Kidney (tissue), 14 donors: ENCODE results near the gene OR5AC2. TPM values are rescaled to one million over a fixed set of nuclear protein-coding genes. Genes with fewer than 3 reads are reported as not detected.

Source experiments
- DNase-seq, 5 donors: peaks; one replicate each; pipeline ENCODE4 v3.0.0-alpha.2; 2013 to 2020
- FAIRE-seq: peaks from 2 replicates; lab custom pipeline; 2012; peaks lifted over from hg19 to GRCh38; lab: Jason Lieb, UNC
- H3K27ac ChIP-seq, 2 donors: one replicate each; pipeline ENCODE4 v1.7.0; 2013; ENCODE audit warnings: low read depth in 2 of 2, low read length in 2 of 2, inconsistent platforms in 1 of 2
- H3K27me3 ChIP-seq: one replicate; pipeline ENCODE4 v1.7.1; 2013; ENCODE audit warnings: low read length, inconsistent platforms; ENCODE audit not compliant: control insufficient read depth, insufficient read depth
- H3K36me3 ChIP-seq, 3 donors: one replicate each; pipeline versions ENCODE4 v1.7.0 to v1.7.1; 2013; ENCODE audit warnings: low read length in 3 of 3, control low read depth in 1 of 3, inconsistent platforms in 1 of 3; ENCODE audit not compliant: insufficient read depth in 3 of 3, control insufficient read depth in 2 of 3
- H3K4me1 ChIP-seq, 3 donors: one replicate each; pipeline versions ENCODE4 v1.7.0 to v1.7.1; 2013; ENCODE audit warnings: low read length in 3 of 3, inconsistent platforms in 1 of 3, low read depth in 1 of 3; ENCODE audit not compliant: control insufficient read depth in 2 of 3, insufficient read depth in 2 of 3
- H3K4me3 ChIP-seq, 3 donors: one replicate each; pipeline versions ENCODE4 v1.7.0 to v1.8.1; 2013; ENCODE audit warnings: low read length in 3 of 3, control low read depth in 1 of 3, inconsistent platforms in 1 of 3
- H3K9ac ChIP-seq, 3 donors: one replicate each; pipeline versions ENCODE4 v1.7.0 to v1.7.1; 2013; ENCODE audit warnings: low read length in 3 of 3, control low read depth in 1 of 3, inconsistent platforms in 1 of 3
- H3K9me3 ChIP-seq, 3 donors: one replicate each; pipeline versions ENCODE4 v1.7.0 to v1.7.1; 2013; ENCODE audit warnings: low read length in 3 of 3, control low read depth in 1 of 3, inconsistent platforms in 1 of 3; ENCODE audit not compliant: control insufficient read depth in 2 of 3, insufficient read depth in 1 of 3
- CTCF ChIP-seq: IDR thresholded peaks from 3 replicates; pipeline ENCODE4 v1.5.1; 2012; ENCODE audit warnings: mild to moderate bottlenecking, moderate library complexity, borderline replicate concordance; ENCODE audit not compliant: insufficient read depth; ENCODE audit errors: extremely low read depth
- intact Hi-C: fragments of 100-400 bp; cut with DNase I; formaldehyde crosslinking; loops from one replicate; pipeline ENCODE4 v1.11.1; 2022
- polyA plus RNA-seq: library from polyadenylated mRNA; stranded (reverse); fragments of 350-450 nt; fragmentation: Illumina TruSeq; extraction: RNeasy Lipid Tissue Mini Kit (QIAGEN cat#74804); gene quantifications from one replicate; pipeline ENCODE4 v1.2.3, GENCODE V29; 2014; ENCODE audit warnings: low read depth, low replicate concordance; ENCODE audit not compliant: insufficient read depth
- total RNA-seq: library from RNA; stranded (reverse); fragmentation: NEBNext Ultra II Directional; extraction: Animal tissue kit (Norgen Biotek cat#: 25700); gene quantifications from one replicate; pipeline ENCODE4 v1.2.1, GENCODE V29; 2021
- donor health status: control.
- donor health status: control.
- donor health status: control.
- donor health status: control.
- donor health status: control.
- donor health status: DM: yes; HTN: yes; CAD: no.
- donor health status: Normal renal cell carcinoma (clear cell type).

OR5AC2 gene
- total and polyA plus RNA-seq, 2 donors from 2014 or later: not detected

GRCh38 chr3:98136631-98137030, 49.7 kb downstream of the OR5AC2 start:
- DNase-seq: no peak

More at GRCh38 chr3:98136631-98137030, 49.7 kb downstream of the OR5AC2 start:
- no peaks in the 10 kb centered on the region for H3K27me3 ChIP-seq
- H3K4me1 ChIP-seq: no peaks in the 10 kb centered on the region
- H3K9ac ChIP-seq: no peak overlapping the region
- FAIRE-seq: no peak
- no peaks in the 10 kb centered on the region for H3K9me3 ChIP-seq
- no peak for TF ChIP-seq CTCF
- no peak overlapping the region for H3K4me3 ChIP-seq
- intact Hi-C loops: no loop called here
- H3K27ac ChIP-seq: no peak overlapping the region
- no peaks in the 10 kb centered on the region for H3K36me3 ChIP-seq

Other genes with a start within 250 kb of the OR5AC2 start
- 26.7 TPM for gene RIOX2, start 114.7 kb upstream of the OR5AC2 start, total RNA-seq
- gene RIOX2, start 114.7 kb upstream of the OR5AC2 start, polyA plus RNA-seq: 19.8 TPM
- not detected for gene GABRR3, start 51.9 kb upstream of the OR5AC2 start, total RNA-seq
- gene GABRR3, start 51.9 kb upstream of the OR5AC2 start, polyA plus RNA-seq: not detected
- gene OR5H1, start 43.5 kb downstream of the OR5AC2 start, total RNA-seq: not detected
- not detected for gene OR5H1, start 43.5 kb downstream of the OR5AC2 start, polyA plus RNA-seq
- gene OR5H14, start 60.3 kb downstream of the OR5AC2 start, total RNA-seq: not detected
- not detected for gene OR5H14, start 60.3 kb downstream of the OR5AC2 start, polyA plus RNA-seq
- not detected for gene OR5H15, start 79.5 kb downstream of the OR5AC2 start, total RNA-seq
- gene OR5H15, start 79.5 kb downstream of the OR5AC2 start, polyA plus RNA-seq: not detected
- not detected for gene OR5H6, start 177.1 kb downstream of the OR5AC2 start, total RNA-seq
- gene OR5H6, start 177.1 kb downstream of the OR5AC2 start, polyA plus RNA-seq: not detected
- gene OR5H2, start 195.3 kb downstream of the OR5AC2 start, total RNA-seq: not detected
- not detected for gene OR5H2, start 195.3 kb downstream of the OR5AC2 start, polyA plus RNA-seq